Measurements from ENCODE around the gene FCER1G. TPM values are rescaled to one million over a fixed set of nuclear protein-coding genes. Genes with fewer than 3 reads are reported as not detected.

Gene FCER1G
- total and polyA plus RNA-seq, 2 of the 4 experiments (the other 2 are of a cell fraction), result 0.44 TPM; not detected in 1

GRCh38 chr1:161241682-161242081 lies 26.6 kb downstream of the FCER1G start:
- Histone ChIP-seq H2BK15ac (ENCODE audit: low read depth, low read length) (no peak overlapping the region), H3K27ac (ENCODE audit: insufficient read depth, low read length) (no peak overlapping the region), H3K79me1 (ENCODE audit: low read depth in 1 of 2, low read length in 2 of 2) (no peaks in the 10 kb centered on the region), H2BK20ac (ENCODE audit: low read depth, low read length) (no peak overlapping the region), H3K9me1 (ENCODE audit: insufficient read depth, low read length) (no peaks in the 10 kb centered on the region), H3K56ac (ENCODE audit: extremely low read depth, insufficient read depth, low read length) (no peak overlapping the region), H3K23ac (ENCODE audit: low read depth, low read length) (no peak overlapping the region), H2AK9ac (replicated peaks; ENCODE audit: low read depth, low read length, poor library complexity) (no peak overlapping the region), H3K27me3 (ENCODE audit: control insufficient read depth, insufficient read depth, low read length) (peaks cover 12% of the 10 kb centered on the region), H3K9ac (ENCODE audit: low read depth, low read length) (no peak overlapping the region), H3K14ac (replicated peaks; ENCODE audit: low read depth, low read length) (no peak overlapping the region), H4K5ac (ENCODE audit: low read depth, low read length) (no peak overlapping the region), H2BK5ac (ENCODE audit: low read depth, low read length, poor library complexity, severe bottlenecking) (no peak overlapping the region), H4K20me1 (ENCODE audit: insufficient read depth, low read length) (no peaks in the 10 kb centered on the region), H3K18ac (ENCODE audit: low read depth, low read length) (no peak overlapping the region), H3K36me3 (ENCODE audit: control insufficient read depth, insufficient read depth, low read length) (no peaks in the 10 kb centered on the region), H2AK5ac (ENCODE audit: low read depth, low read length) (no peak overlapping the region), H3K4me2 (ENCODE audit: low read depth, low read length) (no peak overlapping the region), H2BK120ac (ENCODE audit: low read depth, low read length) (no peak overlapping the region), H4K91ac (ENCODE audit: insufficient read depth, low read depth, low read length) (no peak overlapping the region), H3K9me3 (ENCODE audit: control insufficient read depth, insufficient read depth, low read length) (no peaks in the 10 kb centered on the region), H3K4me1 (ENCODE audit: control insufficient read depth, insufficient read depth, low read length) (no peaks in the 10 kb centered on the region), H2AFZ (replicated peaks; ENCODE audit: low read length, poor library complexity) (peak overlapping the region; percentile 32), H3K4me3 (ENCODE audit: insufficient read depth, low read depth, low read length) (no peak overlapping the region), H3K4ac (ENCODE audit: low read depth, low read length) (no peak overlapping the region), H4K8ac (ENCODE audit: low read depth in 2 of 2, low read length in 2 of 2) (no peak overlapping the region)
- intact Hi-C loops (cut with micrococcal nuclease) (no loop called here), in situ Hi-C loops (cut with MboI; ENCODE audit: low sequenced_read_pairs) (no loop called here), dilution Hi-C loops (cut with HindIII; ENCODE audit: low sequenced_read_pairs, unreplicated experiment) (no loop called here)
- no CpG with 5 or more reads among the region's 3 CpGs for WGBS, 2 experiments (ENCODE audit: extremely low coverage in 2 of 2, insufficient read length in 1 of 2)
- DNase-seq (no peak), ATAC-seq (ENCODE audit: low read depth) (no peak)
- POLR2A ChIA-PET (ENCODE audit: unreplicated experiment), result no interaction called here
- CTCF ChIA-PET, result no interaction called here
- no TSS peak for BruUV-seq (replicated peaks)
- TF ChIP-seq CHD1 (IDR thresholded peaks at IDR 0.05; ENCODE audit: low read depth, low read length), result no peak
- no peak for TF ChIP-seq MAFK (IDR thresholded peaks at IDR 0.05; ENCODE audit: low read depth, low read length)
- TF ChIP-seq RCOR1 (IDR thresholded peaks at IDR 0.05; ENCODE audit: insufficient replicate concordance, low read length), result no peak
- no peak for TF ChIP-seq POLR2A (IDR thresholded peaks at IDR 0.05; ENCODE audit: low read depth, low read length)
- no peak for TF ChIP-seq MAZ (IDR thresholded peaks at IDR 0.05; ENCODE audit: borderline replicate concordance, low read depth, low read length)
- TF ChIP-seq, protein P1, sequence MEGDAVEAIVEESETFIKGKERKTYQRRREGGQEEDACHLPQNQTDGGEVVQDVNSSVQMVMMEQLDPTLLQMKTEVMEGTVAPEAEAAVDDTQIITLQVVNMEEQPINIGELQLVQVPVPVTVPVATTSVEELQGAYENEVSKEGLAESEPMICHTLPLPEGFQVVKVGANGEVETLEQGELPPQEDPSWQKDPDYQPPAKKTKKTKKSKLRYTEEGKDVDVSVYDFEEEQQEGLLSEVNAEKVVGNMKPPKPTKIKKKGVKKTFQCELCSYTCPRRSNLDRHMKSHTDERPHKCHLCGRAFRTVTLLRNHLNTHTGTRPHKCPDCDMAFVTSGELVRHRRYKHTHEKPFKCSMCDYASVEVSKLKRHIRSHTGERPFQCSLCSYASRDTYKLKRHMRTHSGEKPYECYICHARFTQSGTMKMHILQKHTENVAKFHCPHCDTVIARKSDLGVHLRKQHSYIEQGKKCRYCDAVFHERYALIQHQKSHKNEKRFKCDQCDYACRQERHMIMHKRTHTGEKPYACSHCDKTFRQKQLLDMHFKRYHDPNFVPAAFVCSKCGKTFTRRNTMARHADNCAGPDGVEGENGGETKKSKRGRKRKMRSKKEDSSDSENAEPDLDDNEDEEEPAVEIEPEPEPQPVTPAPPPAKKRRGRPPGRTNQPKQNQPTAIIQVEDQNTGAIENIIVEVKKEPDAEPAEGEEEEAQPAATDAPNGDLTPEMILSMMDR (conservative IDR thresholded peaks at IDR 0.05; ENCODE audit: low read depth, low read length), result no peak
- TF ChIP-seq MXI1 (IDR thresholded peaks at IDR 0.05; ENCODE audit: borderline replicate concordance, low read depth, low read length), result no peak
- TF ChIP-seq BHLHE40 (IDR thresholded peaks at IDR 0.05; ENCODE audit: low read depth, low read length), result no peak
- TF ChIP-seq, protein P2, sequence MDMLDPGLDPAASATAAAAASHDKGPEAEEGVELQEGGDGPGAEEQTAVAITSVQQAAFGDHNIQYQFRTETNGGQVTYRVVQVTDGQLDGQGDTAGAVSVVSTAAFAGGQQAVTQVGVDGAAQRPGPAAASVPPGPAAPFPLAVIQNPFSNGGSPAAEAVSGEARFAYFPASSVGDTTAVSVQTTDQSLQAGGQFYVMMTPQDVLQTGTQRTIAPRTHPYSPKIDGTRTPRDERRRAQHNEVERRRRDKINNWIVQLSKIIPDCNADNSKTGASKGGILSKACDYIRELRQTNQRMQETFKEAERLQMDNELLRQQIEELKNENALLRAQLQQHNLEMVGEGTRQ (IDR thresholded peaks at IDR 0.05; ENCODE audit: low read depth, low read length), result no peak
- no peak for TF ChIP-seq RAD21 (IDR thresholded peaks at IDR 0.05; ENCODE audit: low read length)
- no peak for TF ChIP-seq FOS (IDR thresholded peaks at IDR 0.05; ENCODE audit: low read depth, low read length)
- TF ChIP-seq NFE2L2 (IDR thresholded peaks at IDR 0.05; ENCODE audit: low read depth, low read length), result no peak
- TF ChIP-seq CEBPB (IDR thresholded peaks at IDR 0.05; ENCODE audit: low read depth, low read length), result no peak
- TF ChIP-seq, protein P3, sequence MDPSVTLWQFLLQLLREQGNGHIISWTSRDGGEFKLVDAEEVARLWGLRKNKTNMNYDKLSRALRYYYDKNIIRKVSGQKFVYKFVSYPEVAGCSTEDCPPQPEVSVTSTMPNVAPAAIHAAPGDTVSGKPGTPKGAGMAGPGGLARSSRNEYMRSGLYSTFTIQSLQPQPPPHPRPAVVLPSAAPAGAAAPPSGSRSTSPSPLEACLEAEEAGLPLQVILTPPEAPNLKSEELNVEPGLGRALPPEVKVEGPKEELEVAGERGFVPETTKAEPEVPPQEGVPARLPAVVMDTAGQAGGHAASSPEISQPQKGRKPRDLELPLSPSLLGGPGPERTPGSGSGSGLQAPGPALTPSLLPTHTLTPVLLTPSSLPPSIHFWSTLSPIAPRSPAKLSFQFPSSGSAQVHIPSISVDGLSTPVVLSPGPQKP (IDR thresholded peaks at IDR 0.05; ENCODE audit: borderline replicate concordance, low read depth, low read length), result no peak
- no peak for TF ChIP-seq SMC3 (IDR thresholded peaks at IDR 0.05; ENCODE audit: low read depth, low read length)
- no peak for TF ChIP-seq RFX5 (IDR thresholded peaks at IDR 0.05; ENCODE audit: low read depth, low read length)

All from IMR-90 (cell line).